HG03460 (cell line): Measurements from ENCODE around the gene PAK5.

Source experiments
- ATAC-seq: cut with Tn5 transposase; IDR thresholded peaks from one replicate; pipeline ENCODE4 v1.9.1; 2021; ENCODE audit not compliant: unreplicated experiment

The PAK5 gene

GRCh38 chr20:9626357-9626756, 212.5 kb downstream of the PAK5 start:
- no peak for ATAC-seq

- no peak for ATAC-seq
Measured at GRCh38 chr20:9617940-9618339, 220.9 kb downstream of the PAK5 start.

GRCh38 chr20:9616833-9617461, 221.9 kb downstream of the PAK5 start:
- peak; percentile 41 for ATAC-seq

- ATAC-seq = peak; percentile 7
Measured at GRCh38 chr20:9616455-9616805, 222.4 kb downstream of the PAK5 start.

GRCh38 chr20:9615766-9616454, 223.0 kb downstream of the PAK5 start:
- peak; percentile 99 for ATAC-seq

GRCh38 chr20:9615118-9615517, 223.8 kb downstream of the PAK5 start:
- no peak for ATAC-seq

- no peak for ATAC-seq
Measured at GRCh38 chr20:9613871-9614270, 225.0 kb downstream of the PAK5 start.

- no peak for ATAC-seq
Measured at GRCh38 chr20:9611921-9612320, 227.0 kb downstream of the PAK5 start.

- ATAC-seq = no peak
Measured at GRCh38 chr20:9610665-9611064, 228.2 kb downstream of the PAK5 start.

- no peak for ATAC-seq
Measured at GRCh38 chr20:9609887-9610502, 228.9 kb downstream of the PAK5 start.

GRCh38 chr20:9608639-9609340, 230.1 kb downstream of the PAK5 start:
- ATAC-seq = no peak

GRCh38 chr20:9602847-9603183, 236.1 kb downstream of the PAK5 start:
- no peak for ATAC-seq

- no peak for ATAC-seq
Measured at GRCh38 chr20:9600562-9600961, 238.3 kb downstream of the PAK5 start.

GRCh38 chr20:9597547-9597946, 241.3 kb downstream of the PAK5 start:
- ATAC-seq = no peak

- ATAC-seq = no peak
Measured at GRCh38 chr20:9595763-9596162, 243.1 kb downstream of the PAK5 start.

GRCh38 chr20:9594284-9594875, 244.5 kb downstream of the PAK5 start:
- ATAC-seq = no peak

GRCh38 chr20:9592419-9592818, 246.5 kb downstream of the PAK5 start:
- ATAC-seq = no peak

- no peak for ATAC-seq
Measured at GRCh38 chr20:9591080-9591479, 247.8 kb downstream of the PAK5 start.

- no peak for ATAC-seq
Measured at GRCh38 chr20:9590189-9590588, 248.7 kb downstream of the PAK5 start.

- no peak for ATAC-seq
Measured at GRCh38 chr20:9588706-9589105, 250.2 kb downstream of the PAK5 start.

- no peak for ATAC-seq
Measured at GRCh38 chr20:9583151-9583550, 255.7 kb downstream of the PAK5 start.

- no peak for ATAC-seq
Measured at GRCh38 chr20:9582137-9582536, 256.7 kb downstream of the PAK5 start.
